K562 (cell line): ENCODE measurements around the gene SLC28A1. TPM values are rescaled to one million over a fixed set of nuclear protein-coding genes. Genes with fewer than 3 reads are reported as not detected.

ENCODE experiments used
- ATAC-seq: fragments of 200-7000 bp; cut with Tn5 transposase; 3 replicates; pipeline ENCODE4 v1.9.1; 2020; ENCODE audit warnings: moderate library complexity
- BruUV-seq: library from RNA; stranded (reverse); fragments of 400-500 nt; replicated peaks from 2 replicates; lab custom pipeline; 2021; lab: Mats Ljungman, UMichigan
- CTCF ChIA-PET: fragments of 300-600 bp; formaldehyde crosslinking; extraction: SDS; loops from one replicate; lab custom pipeline; 2021; ENCODE audit warnings: low intra/inter-chr PET ratio; lab: Yijun Ruan, JAX
- POLR2A ChIA-PET: fragments of 300-600, 350-650 bp; sonication (Branson Sonifier 250); formaldehyde crosslinking; extraction: SDS; loops from one replicate; lab custom pipeline; 2021; ENCODE audit warnings: antibody characterized with exemption, inconsistent platforms; lab: Yijun Ruan, JAX
- DNase-seq, 4 experiments: peaks; one replicate each; pipeline versions ENCODE4 v3.0.0 to v3.0.0-alpha.2; 2011 to 2018; ENCODE audit warnings: low spot score in 3 of 4, mixed read lengths in 3 of 4; ENCODE audit errors: extremely low read depth in 1 of 4
- FAIRE-seq: peaks from 2 replicates; lab custom pipeline; 2011; peaks lifted over from hg19 to GRCh38; lab: Jason Lieb, UNC
- H2AFZ ChIP-seq: 2 replicates; pipeline ENCODE4 v1.6.0; 2011; ENCODE audit warnings: low read depth, low read length, control low read depth, inconsistent platforms
- H3K27ac ChIP-seq: fragments of 200-600 bp; 3 replicates; pipeline ENCODE4 v1.8.0; 2011; ENCODE audit warnings: low read depth, mild to moderate bottlenecking, control low read depth, inconsistent platforms, low read length, moderate library complexity, mixed read lengths; ENCODE audit errors: extremely low read depth
- H3K27me3 ChIP-seq, 2 experiments: fragments of 300-600 bp in 1 of 2; 2 replicates in 1 of 2; 3 replicates in 1 of 2; pipeline versions ENCODE4 v1.6.0 to v1.8.0; 2011; ENCODE audit warnings: inconsistent platforms in 2 of 2, low read length in 2 of 2, mild to moderate bottlenecking in 1 of 2, mixed read lengths in 1 of 2, moderate library complexity in 1 of 2; ENCODE audit not compliant: control insufficient read depth in 2 of 2, insufficient read depth in 2 of 2
- H3K36me3 ChIP-seq: fragments of 300-600 bp; 3 replicates; pipeline ENCODE4 v1.8.0; 2011; ENCODE audit warnings: mild to moderate bottlenecking, low read length, inconsistent platforms; ENCODE audit not compliant: control insufficient read depth, insufficient read depth
- H3K4me1 ChIP-seq, 2 experiments: fragments of 200-600 bp in 1 of 2; replicated peaks in 1 of 2; 2 replicates in 1 of 2; 3 replicates in 1 of 2; pipeline versions ENCODE4 v1.5.1 to v1.8.0; 2011; ENCODE audit warnings: inconsistent platforms in 2 of 2, low read length in 2 of 2, mild to moderate bottlenecking in 1 of 2, mixed read lengths in 1 of 2, moderate library complexity in 1 of 2; ENCODE audit not compliant: control insufficient read depth in 2 of 2, insufficient read depth in 2 of 2
- H3K4me2 ChIP-seq: 2 replicates; pipeline ENCODE4 v1.6.1; 2011; ENCODE audit warnings: low read length, control low read depth, inconsistent platforms, mixed read lengths; ENCODE audit not compliant: insufficient read depth
- H3K4me3 ChIP-seq: fragments of 200-600 bp; sonication (generic), shearing (Covaris generic); 2 replicates; pipeline ENCODE4 v1.5.1; 2016; ENCODE audit warnings: control low read depth, inconsistent platforms
- H3K79me2 ChIP-seq: fragments of 200-600 bp; 3 replicates; pipeline ENCODE4 v1.8.0; 2011; ENCODE audit warnings: low read length, inconsistent platforms; ENCODE audit not compliant: control insufficient read depth, insufficient read depth
- H3K9ac ChIP-seq, 2 experiments: 2 replicates each; pipeline versions ENCODE4 v1.6.0 to v1.6.1; 2011; ENCODE audit warnings: low read depth in 2 of 2, low read length in 2 of 2, control low read depth in 1 of 2, inconsistent platforms in 1 of 2, mild to moderate bottlenecking in 1 of 2, mixed read lengths in 1 of 2; ENCODE audit not compliant: insufficient read depth in 1 of 2
- H3K9me1 ChIP-seq: one replicate; pipeline ENCODE4 v1.6.0; 2011; ENCODE audit warnings: inconsistent platforms, mild to moderate bottlenecking, low read length, moderate library complexity; ENCODE audit not compliant: control insufficient read depth, insufficient read depth
- H3K9me3 ChIP-seq: replicated peaks from 2 replicates; pipeline ENCODE4 v1.5.1; 2011; ENCODE audit warnings: low read depth, low read length, inconsistent platforms; ENCODE audit not compliant: control insufficient read depth, insufficient read depth
- H4K20me1 ChIP-seq: replicated peaks from 2 replicates; pipeline ENCODE4 v1.6.1; 2011; ENCODE audit warnings: low read length, inconsistent platforms, mixed read lengths; ENCODE audit not compliant: control insufficient read depth, insufficient read depth
- CAMTA2 ChIP-seq: fragments of 250-450 bp; sonication (Bioruptor Pico); conservative IDR thresholded peaks from 2 replicates; pipeline ENCODE4 v1.5.1; 2022
- CHD1 ChIP-seq: fragments of 200-600 bp; sonication (generic); IDR thresholded peaks from one replicate; pipeline ENCODE4 v1.6.1; 2012; ENCODE audit warnings: mild to moderate bottlenecking, moderate library complexity, low read length, inconsistent platforms
- DMBX1 ChIP-seq: fragments of 250-450 bp; sonication (Bioruptor Pico); IDR thresholded peaks from 2 replicates; pipeline ENCODE4 v1.8.0; 2022; ENCODE audit warnings: inconsistent platforms, mild to moderate bottlenecking, moderate library complexity, borderline replicate concordance
- E2F1 ChIP-seq: sonication (generic); formaldehyde crosslinking; IDR thresholded peaks from 2 replicates; pipeline ENCODE4 v1.8.1; 2023; ENCODE audit warnings: mild to moderate bottlenecking, missing genetic modification reagents, moderate library complexity
- ELF1 ChIP-seq: fragments of 200-800 bp; sonication (Bioruptor generic); IDR thresholded peaks from 2 replicates; pipeline ENCODE4 v1.6.1; 2016; ENCODE audit warnings: missing genetic modification characterization, missing compliant biosample characterization
- EZH2 ChIP-seq: IDR thresholded peaks from 2 replicates; pipeline ENCODE4 v1.6.1; 2012; ENCODE audit warnings: low read depth, mild to moderate bottlenecking, inconsistent platforms, low read length, borderline replicate concordance
- KAT7 ChIP-seq: sonication (generic); formaldehyde crosslinking; IDR thresholded peaks from 2 replicates; pipeline ENCODE4 v1.8.0; 2022; ENCODE audit warnings: missing genetic modification reagents, mild to moderate bottlenecking, borderline replicate concordance
- MXI1 ChIP-seq: IDR thresholded peaks from 2 replicates; pipeline ENCODE4 v1.6.1; 2011; ENCODE audit warnings: low read depth, mild to moderate bottlenecking, improper control_type of control experiment, low read length
- PATZ1 ChIP-seq: fragments of 250-450 bp; sonication (Bioruptor Pico); IDR thresholded peaks from 2 replicates; pipeline ENCODE4 v1.5.0; 2020; ENCODE audit warnings: mild to moderate bottlenecking, borderline replicate concordance
- PHF21A ChIP-seq: fragments of 450-650 bp; IDR thresholded peaks from 2 replicates; pipeline ENCODE4 v1.6.1; 2017; ENCODE audit warnings: low read depth, borderline replicate concordance
- PHF8 ChIP-seq: fragments of 200-600 bp; sonication (generic); IDR thresholded peaks from 2 replicates; pipeline ENCODE4 v1.6.1; 2012; ENCODE audit warnings: mixed run types, mild to moderate bottlenecking, inconsistent platforms, low read length, moderate library complexity, borderline replicate concordance
- RBBP5 ChIP-seq: fragments of 200-600 bp; sonication (generic); IDR thresholded peaks from 2 replicates; pipeline ENCODE4 v1.6.1; 2012; ENCODE audit warnings: borderline replicate concordance, mild to moderate bottlenecking, low read length, control low read depth, inconsistent platforms; ENCODE audit not compliant: insufficient read depth, poor library complexity, severe bottlenecking
- TAL1 ChIP-seq: fragments of 450-650 bp; IDR thresholded peaks from 2 replicates; pipeline ENCODE4 v1.6.1; 2016; ENCODE audit warnings: mild to moderate bottlenecking
- ZNF239 ChIP-seq: fragments of 250-450 bp; sonication (Bioruptor Pico); IDR thresholded peaks from 2 replicates; pipeline ENCODE4 v1.4.0; 2020; ENCODE audit warnings: mild to moderate bottlenecking
- ZNF384 ChIP-seq: IDR thresholded peaks from 2 replicates; pipeline ENCODE4 v1.6.1; 2012; ENCODE audit warnings: low read depth, low read length, improper control_type of control experiment
- WGBS: fragments of 100-300 bp; shearing (Covaris generic); methylation state at CpG from one replicate; pipeline ENCODE4 v1.1.6; 2016; ENCODE audit warnings: low coverage, mixed read lengths; ENCODE audit not compliant: insufficient coverage; ENCODE audit errors: missing lambda C conversion rate; 5-methylcytosine and 5-hydroxymethylcytosine counted together
- in situ Hi-C: fragments of 300-500 bp; cut with MboI; formaldehyde crosslinking; loops from 4 replicates; pipeline ENCODE4 v1.15.0; 2018; ENCODE audit warnings: inconsistent platforms, mixed read lengths
- intact Hi-C: fragments of 100-400 bp; cut with micrococcal nuclease; formaldehyde crosslinking; loops from 2 replicates; pipeline ENCODE4 v1.14.2; 2022
- polyA plus RNA-seq, 8 experiments: library from polyadenylated mRNA; depleted of rRNA in 4 of 8; stranded (reverse) in 5 of 8; unstranded in 3 of 8; fragments of >200 nt; fragmentation: Nextera tagmentation in 2 of 8; fragmentation: Illumina TruSeq in 1 of 8; extraction: Ambion mirVana in 2 of 8; extraction: Trizol in 1 of 8; gene quantifications; 2 replicates each; pipeline versions ENCODE4 v1.2.1 to v1.2.3, GENCODE V29; 2011 to 2014; ENCODE audit warnings: inconsistent platforms in 1 of 8, missing spikeins in 1 of 8
- total RNA-seq, 7 experiments: library from RNA; depleted of rRNA in 6 of 7; stranded (reverse); fragments of >200 nt in 6 of 7; fragmentation: Illumina TruSeq in 2 of 7; extraction: Trizol in 2 of 7; gene quantifications; 2 replicates each; pipeline versions ENCODE4 v1.2.1 to v1.2.3, GENCODE V29; 2011 to 2021; ENCODE audit warnings: low replicate concordance in 1 of 7
- TF ChIP-seq, protein P1 (sequence below), 3 experiments: fragments of 200-800 bp in 1 of 3; sonication (Bioruptor generic) in 1 of 3; sonication (generic) in 1 of 3; formaldehyde crosslinking in 1 of 3; IDR thresholded peaks; 2 replicates each; pipeline versions ENCODE4 v1.6.1 to v1.8.0; 2016 to 2022; ENCODE audit warnings: mild to moderate bottlenecking in 2 of 3, missing compliant biosample characterization in 2 of 3, missing genetic modification characterization in 2 of 3, missing genetic modification reagents in 1 of 3

The SLC28A1 gene
- total and polyA plus RNA-seq, 9 of the 15 experiments (the other 6 are each of a cell fraction or from before 2014, with no cell fraction given), result 0.04 TPM; not detected in 8

DNA sequence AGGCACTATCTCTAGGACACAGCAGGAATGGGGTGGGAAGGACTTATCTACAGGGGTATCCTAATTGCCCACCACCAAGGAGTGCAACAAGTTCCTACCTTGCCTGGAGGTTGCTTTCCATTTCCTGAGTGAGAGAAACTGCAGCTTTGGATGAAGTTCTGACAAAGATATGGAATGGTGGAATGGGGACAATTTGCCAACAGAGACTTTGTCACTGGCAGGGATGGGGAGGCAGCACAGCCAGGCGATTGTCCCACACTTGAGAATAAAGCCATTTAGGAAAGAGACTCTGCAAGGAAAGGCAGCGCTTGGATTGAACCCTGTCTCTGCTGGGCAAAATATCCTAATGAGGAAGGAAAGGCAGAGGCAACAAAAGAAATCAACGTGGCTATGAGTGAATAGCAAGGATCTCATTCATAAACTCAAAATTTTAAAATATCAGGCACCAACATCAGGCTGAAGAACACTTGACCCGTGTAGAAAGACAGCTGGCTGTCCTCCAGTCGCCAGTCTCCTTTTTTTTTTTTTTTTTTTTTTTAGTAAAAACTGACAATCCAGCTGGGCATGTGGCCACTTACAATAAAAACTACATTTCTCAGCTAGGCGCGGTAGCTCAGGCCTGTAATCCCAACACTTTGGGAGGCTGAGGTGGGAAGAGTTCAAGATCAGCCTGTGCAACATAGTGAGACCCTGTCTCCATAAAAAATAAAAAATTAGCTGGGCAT, 65.5 kb downstream of the SLC28A1 start:
- in situ Hi-C loops, result loop anchor here (5.0 kb wide), 1 partner anchor 92 kb away; no protein-coding TSS in a partner anchor
- FAIRE-seq, result peak; percentile 6
- Histone ChIP-seq H4K20me1 (no peaks in the 10 kb centered on the region), H3K4me2 (peak overlapping the region; percentile 80), H3K27ac (peak overlapping the region; percentile 93), H3K4me1 (peaks cover 41 to 66% of the 10 kb centered on the region in 2 experiments), H3K79me2 (no peaks in the 10 kb centered on the region), H3K27me3 (no peaks in the 10 kb centered on the region), H3K4me3 (no peak overlapping the region), H3K36me3 (no peaks in the 10 kb centered on the region), H3K9me3 (no peaks in the 10 kb centered on the region), H2AFZ (peak overlapping the region; percentile 94), H3K9me1 (no peaks in the 10 kb centered on the region), H3K9ac (peak overlapping the region; percentile 41 to 72; a peak in 3 of 4 replicates)
- no peak; the same call in 2 of the 3 replicates for ATAC-seq
- intact Hi-C loops, result no loop called here
- CTCF ChIA-PET, result interaction anchor here (0.7 kb wide), 1 partner anchor 12 kb away, joined by 3 read pairs; no protein-coding TSS in a partner anchor
- 11% methylated on average over 6 of the region's 7 CpGs for WGBS
- no TSS peak for BruUV-seq
- POLR2A ChIA-PET, result interaction anchor here (0.6 to 2.4 kb wide), 15 partner anchors 8 to 321 kb away, joined by 3 to 9 read pairs (median 3); no protein-coding TSS in a partner anchor
- DNase-seq, result peak in 3 of 4 experiments; percentile 30 to 36 (median 34)
- TF ChIP-seq PHF21A (0 out of 2 replicates have a peak, but pooled peaks have one; percentile 34), CAMTA2 (CRISPR knock-in tag) (no peak), ZNF239 (CRISPR knock-in tag) (no peak), PATZ1 (CRISPR knock-in tag) (no peak), ELF1 (peak; percentile 37; the same call in 1 of the 2 replicates), MXI1 (0 out of 2 replicates have a peak, but pooled peaks have one; percentile 16), DMBX1 (CRISPR knock-in tag) (no peak), TAL1 (0 out of 2 replicates have a peak, but pooled peaks have one; percentile 25), ZNF384 (peak; percentile 70), EZH2 (no peak), KAT7 (CRISPR knock-in tag) (0 out of 2 replicates have a peak, but pooled peaks have one; percentile 41), CHD1 (no peak), RBBP5 (peak; percentile 18), PHF8 (no peak), E2F1 (CRISPR knock-in tag) (0 out of 2 replicates have a peak, but pooled peaks have one; percentile 38)
- TF ChIP-seq, protein P1, sequence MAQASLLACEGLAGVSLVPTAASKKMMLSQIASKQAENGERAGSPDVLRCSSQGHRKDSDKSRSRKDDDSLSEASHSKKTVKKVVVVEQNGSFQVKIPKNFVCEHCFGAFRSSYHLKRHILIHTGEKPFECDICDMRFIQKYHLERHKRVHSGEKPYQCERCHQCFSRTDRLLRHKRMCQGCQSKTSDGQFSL (CRISPR knock-in tag; IDR thresholded peaks at IDR 0.05), result no peak
- TF ChIP-seq, protein P1 (tag; IDR thresholded peaks at IDR 0.05), result no peak
